GM18909 (cell line): ENCODE measurements around the gene CFAP70.
A peak's percentile ranks its signal among the peaks of the same experiment; 100 is the strongest.
"Not testable (repeated sequence)": the region's sequence is repeated elsewhere in the genome, so short reads cannot be mapped to it uniquely, and the experiment has no call there.

ENCODE experiments used
- ATAC-seq: cut with Tn5 transposase; IDR thresholded peaks from one replicate; pipeline ENCODE4 v1.9.1; 2021; ENCODE audit warnings: mild to moderate bottlenecking; ENCODE audit not compliant: unreplicated experiment, poor library complexity

The CFAP70 gene

GRCh38 chr10:73358331-73359279 lies at the start of gene CFAP70:
Gene CFAP70 (minus strand): TSS chr10:73358864. CDS start chr10:73354796, 4,068 bp downstream.
- ATAC-seq: peak; percentile 94

DNA sequence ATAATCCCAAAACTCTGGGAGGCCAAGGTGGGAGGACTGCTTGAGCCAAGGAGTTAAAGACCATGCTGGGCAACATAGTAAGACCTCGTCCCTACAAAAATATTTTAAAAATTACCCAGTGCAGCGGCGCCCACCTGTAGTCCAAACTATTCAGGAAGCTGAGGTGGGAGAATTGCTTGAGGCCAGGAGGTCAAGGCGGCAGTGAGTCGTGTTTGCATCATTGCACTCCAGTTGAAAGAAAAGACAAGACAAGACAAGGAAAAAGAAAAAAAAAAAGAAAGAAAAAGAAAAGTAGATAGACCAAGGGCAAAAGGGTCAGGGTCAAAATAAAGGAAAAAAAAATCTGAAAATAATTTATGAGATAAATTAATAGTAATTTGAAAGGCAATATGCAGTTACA lies 49.4 kb upstream of the CFAP70 start:
- no peak for ATAC-seq

DNA sequence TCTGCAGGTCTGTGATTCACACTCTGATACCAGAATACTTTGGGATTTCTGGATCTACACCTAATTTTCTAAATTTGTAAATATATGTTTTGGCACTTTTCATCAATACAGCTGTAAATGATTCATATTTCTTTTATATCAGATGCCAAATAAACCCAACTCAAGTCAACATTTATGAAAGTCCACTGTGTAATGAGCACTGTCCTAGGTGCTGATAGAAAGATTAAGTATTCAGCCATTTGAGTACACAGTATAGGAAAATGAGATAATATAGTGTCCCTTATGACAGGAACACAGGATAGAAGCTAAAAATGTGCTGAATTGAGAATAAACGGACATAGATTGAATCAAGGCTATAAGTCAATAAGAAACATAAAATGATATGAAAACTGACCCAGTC lies 48.8 kb upstream of the CFAP70 start:
- no peak for ATAC-seq

DNA sequence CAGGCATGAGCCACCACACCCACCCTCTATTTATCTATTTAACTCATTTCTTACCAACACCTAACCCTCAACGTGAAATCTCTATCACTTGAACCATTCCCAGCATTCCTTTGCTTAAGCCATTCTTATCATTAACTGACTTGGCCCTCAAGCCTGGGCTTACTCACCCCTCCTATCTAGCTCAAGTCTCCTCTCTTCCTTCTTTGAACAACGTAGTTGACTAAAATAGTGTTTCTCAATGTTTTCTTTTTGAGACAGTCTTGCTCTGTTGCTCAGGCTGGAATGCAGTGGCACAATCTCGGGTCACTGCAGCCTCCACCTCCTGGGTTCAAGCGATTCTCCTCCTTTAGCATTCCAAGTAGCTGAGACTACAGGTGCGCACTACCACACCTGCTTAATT lies 48.2 kb upstream of the CFAP70 start:
- no peak for ATAC-seq

- ATAC-seq: no peak
These were observed 46.9 kb upstream of the CFAP70 start for GRCh38 chr10:73405556-73405955.

DNA sequence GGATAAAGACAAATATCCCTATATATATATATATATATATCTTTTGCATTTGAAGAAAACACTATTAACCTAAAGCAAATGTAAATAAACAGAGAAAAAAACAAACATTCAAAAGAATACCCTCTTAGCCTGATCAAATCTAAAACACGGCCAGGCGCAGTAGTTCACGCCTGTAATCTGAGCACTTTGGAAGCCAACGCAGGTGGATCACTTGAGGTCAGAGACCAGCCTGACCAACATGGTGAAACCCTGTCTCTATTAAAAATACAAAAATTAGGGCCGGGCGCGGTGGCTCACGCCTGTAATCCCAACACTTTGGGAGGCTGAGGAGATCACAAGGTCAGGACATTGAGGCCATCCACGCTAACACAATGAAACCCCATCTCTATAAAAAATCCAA lies 46.0 kb upstream of the CFAP70 start:
- no peak for ATAC-seq

DNA sequence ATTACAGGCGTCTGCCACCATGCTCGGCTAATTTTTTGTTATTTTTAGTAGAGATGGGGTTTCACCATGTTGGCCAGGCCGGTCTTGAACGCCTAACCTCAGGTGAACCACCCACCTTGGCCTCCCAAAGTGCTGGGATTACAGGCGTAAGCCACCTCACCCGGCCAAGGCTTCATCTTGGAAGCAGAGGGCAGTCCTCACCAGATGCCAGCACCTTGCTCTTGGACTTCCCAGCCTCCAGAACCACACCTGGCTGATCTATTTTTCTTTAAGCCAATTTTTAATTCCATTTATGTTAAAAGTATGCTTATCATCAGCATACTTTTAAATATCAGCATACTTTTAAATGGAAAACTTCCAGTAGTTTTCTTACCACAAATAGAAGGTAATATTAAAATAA lies 43.0 kb upstream of the CFAP70 start:
- no peak for ATAC-seq

DNA sequence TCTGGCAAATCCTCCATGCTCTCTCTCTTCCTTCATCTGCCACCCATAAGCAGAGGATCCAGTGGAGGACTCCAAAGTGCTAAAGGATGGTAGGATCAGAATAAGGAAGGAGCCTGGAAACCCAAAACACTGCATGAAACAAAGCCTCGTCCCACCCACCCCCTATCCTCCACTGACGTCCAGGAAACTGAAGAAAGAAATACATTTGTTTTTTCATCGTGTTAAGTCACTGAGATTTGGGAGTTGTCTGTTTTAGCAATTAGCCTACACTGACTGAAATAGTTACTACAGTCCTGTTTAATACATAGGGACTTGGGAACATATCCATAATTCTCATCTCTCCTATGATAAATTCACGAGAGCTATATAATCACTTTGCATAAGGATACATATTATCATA lies 40.4 kb upstream of the CFAP70 start:
- no peak for ATAC-seq

- ATAC-seq: no peak
These were observed 39.4 kb upstream of the CFAP70 start for GRCh38 chr10:73398024-73398423.

DNA sequence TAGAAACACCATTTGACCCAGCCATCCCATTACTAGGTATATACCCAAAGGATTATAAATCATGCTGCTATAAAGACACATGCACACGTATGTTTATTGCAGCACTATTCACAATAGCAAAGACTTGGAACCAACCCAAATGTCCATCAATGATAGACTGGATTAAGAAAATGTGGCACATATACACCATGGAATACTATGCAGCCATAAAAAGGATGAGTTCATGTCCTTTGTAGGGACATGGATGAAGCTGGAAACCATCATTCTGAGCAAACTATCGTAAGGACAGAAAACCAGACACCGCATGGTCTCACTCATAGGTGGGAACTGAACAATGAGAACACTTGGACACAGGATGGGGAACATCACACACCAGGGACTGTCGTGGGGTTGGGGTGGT lies 35.7 kb upstream of the CFAP70 start:
- ATAC-seq: not testable (repeated sequence)

- ATAC-seq: no peak
These were observed 29.6 kb upstream of the CFAP70 start for GRCh38 chr10:73388228-73388627.

- ATAC-seq: no peak
These were observed 27.9 kb upstream of the CFAP70 start for GRCh38 chr10:73386583-73386982.

GRCh38 chr10:73379064-73379748 lies 20.5 kb upstream of the CFAP70 start:
- ATAC-seq: no peak

DNA sequence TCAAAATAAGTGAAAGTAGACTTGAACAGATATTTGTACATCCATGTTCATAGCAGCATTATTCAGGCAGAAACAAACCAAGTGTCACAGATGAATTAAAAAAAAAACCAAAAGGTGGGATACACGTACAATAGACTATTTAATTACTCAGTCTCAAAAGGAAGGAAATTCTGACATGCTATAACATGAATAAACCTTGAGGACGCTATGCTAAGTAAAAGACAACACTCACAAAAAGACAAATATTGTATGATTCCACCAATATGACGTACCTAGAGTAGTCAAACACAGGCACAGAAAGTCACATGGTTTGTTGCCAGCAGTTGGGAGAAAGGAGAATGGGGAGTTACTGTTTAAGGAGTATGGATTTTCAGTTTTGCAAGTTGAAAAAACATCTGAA lies 18.0 kb upstream of the CFAP70 start:
- no peak for ATAC-seq

DNA sequence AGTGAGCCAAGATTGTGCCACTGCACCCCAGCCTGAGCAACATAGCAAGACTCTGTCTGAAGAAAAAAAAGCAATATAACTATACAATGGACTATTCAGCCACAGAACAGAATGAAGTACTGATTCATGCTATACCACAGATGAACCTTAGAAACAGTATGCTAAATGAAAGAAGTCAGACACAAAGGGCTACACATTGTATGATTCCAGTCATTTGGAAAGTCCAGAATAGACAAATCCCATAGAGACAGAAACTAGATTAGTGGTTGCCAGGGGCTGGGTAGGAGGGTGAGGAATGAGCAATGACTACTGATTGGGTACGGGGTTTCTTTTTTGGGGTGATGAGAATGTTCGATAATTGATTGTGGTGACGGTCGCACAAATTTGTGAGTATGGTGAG lies 9.6 kb upstream of the CFAP70 start:
- no peak for ATAC-seq

DNA sequence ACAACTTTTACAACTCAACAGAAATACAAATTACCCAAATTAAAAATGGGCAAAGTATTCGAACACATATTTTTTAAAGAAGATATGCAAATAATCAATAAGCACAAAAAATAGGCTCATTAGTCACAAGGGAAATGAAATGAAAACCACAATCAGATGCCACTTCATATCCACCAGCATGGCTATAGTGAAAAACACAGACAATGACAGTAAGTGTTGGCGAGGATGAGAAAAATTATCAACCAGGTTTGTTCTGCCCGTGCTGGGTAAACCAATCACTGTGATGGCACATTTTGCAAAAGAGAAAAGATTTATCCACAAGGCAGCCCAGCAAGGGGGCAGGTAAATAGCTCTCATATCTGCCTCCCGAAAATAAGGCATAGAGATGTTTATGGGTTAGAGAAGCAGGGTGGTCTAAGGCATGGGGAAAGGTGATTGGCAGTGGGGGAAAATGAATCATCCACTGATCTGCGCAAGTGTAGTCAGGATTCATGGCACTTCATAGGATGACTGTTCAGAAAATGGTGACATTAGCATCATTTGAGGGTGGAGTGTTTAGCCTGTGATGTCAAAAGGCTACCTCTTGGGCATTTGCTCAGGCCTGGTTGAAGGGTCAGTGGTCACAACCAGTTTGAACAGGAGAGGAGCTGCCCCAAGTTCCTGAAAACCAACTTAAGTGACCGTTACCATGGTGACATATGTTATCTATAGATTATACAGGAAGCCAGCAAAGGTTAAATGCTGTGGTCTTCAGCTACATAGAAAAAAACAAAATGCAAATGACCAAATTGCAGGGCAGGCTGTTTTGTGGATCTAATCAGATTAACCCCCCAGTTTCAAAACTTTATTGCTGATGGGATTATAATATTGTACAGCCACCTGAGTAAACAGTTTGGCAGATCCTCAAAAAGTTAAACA lies 8.0 kb upstream of the CFAP70 start:
- ATAC-seq: no peak

- ATAC-seq: no peak
These were observed 6.3 kb upstream of the CFAP70 start for GRCh38 chr10:73364964-73365363.

GRCh38 chr10:73359492-73359891 lies 828 bp upstream of the CFAP70 start:
- no peak for ATAC-seq

- no peak for ATAC-seq
These were observed 843 bp downstream of the CFAP70 start for GRCh38 chr10:73357821-73358220.

DNA sequence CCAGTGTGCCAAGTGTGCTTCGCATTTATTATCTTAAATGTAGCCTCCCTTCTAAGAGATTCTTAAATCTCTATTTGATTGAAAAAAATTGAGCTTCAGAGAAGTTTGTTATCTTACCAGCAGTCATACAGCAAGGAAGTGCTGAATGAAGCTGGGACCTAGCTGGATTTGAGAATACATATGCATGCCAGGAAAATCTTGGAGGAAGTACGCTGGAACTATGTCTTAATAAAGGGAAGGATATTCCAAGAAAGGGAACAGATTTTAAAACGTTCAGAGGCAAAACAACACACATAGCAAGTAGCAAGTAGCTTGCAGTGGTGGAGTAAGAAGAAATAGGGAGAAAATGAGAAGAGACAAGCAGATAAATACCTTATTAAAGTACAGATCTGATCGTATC lies 1.5 kb downstream of the CFAP70 start:
- ATAC-seq: no peak

GRCh38 chr10:73344269-73344668 lies 14.4 kb downstream of the CFAP70 start:
- ATAC-seq: no peak
